SW 1271 (cell line): ENCODE data around the gene ZFP64.

Experiments used
- DNase-seq, 2 experiments: peaks; one replicate each; lab custom pipeline; 2025; lab: John Stamatoyannopoulos, UW

Gene ZFP64

GRCh38 chr20:52104546-52105441, 86.8 kb downstream of the ZFP64 start:
- DNase-seq = no peak

GRCh38 chr20:52103913-52104545, 87.5 kb downstream of the ZFP64 start:
- no peak for DNase-seq

- no peak for DNase-seq
Measured at GRCh38 chr20:52103335-52103912, 88.2 kb downstream of the ZFP64 start.

GRCh38 chr20:52102559-52102958, 89.0 kb downstream of the ZFP64 start:
- DNase-seq = no peak

GRCh38 chr20:52102126-52102525, 89.5 kb downstream of the ZFP64 start:
- no peak for DNase-seq
